ENCODE results near the gene KIAA1549.
A peak's percentile ranks its signal among the peaks of the same experiment; 100 is the strongest.

KIAA1549 gene

GRCh38 chr7:139016931-139017511 lies 35.8 kb upstream of the KIAA1549 start:
- H3K4me3 ChIP-seq (ENCODE audit: low read depth, low read length), result no peak overlapping the region
- peak; percentile 49 for DNase-seq (ENCODE audit: low read depth)
- in situ Hi-C loops (cut with HindIII; ENCODE audit: low sequenced_read_pairs), result no loop called here
- TF ChIP-seq CTCF (IDR thresholded peaks at IDR 0.05; ENCODE audit: low read depth, low read length, missing control alignments), result peak; percentile 78

GRCh38 chr7:139011373-139011772 lies 30.2 kb upstream of the KIAA1549 start:
- TF ChIP-seq CTCF (IDR thresholded peaks at IDR 0.05; ENCODE audit: low read depth, low read length, missing control alignments), result no peak
- no peak for DNase-seq (ENCODE audit: low read depth)
- in situ Hi-C loops (cut with HindIII; ENCODE audit: low sequenced_read_pairs), result no loop called here

DNA sequence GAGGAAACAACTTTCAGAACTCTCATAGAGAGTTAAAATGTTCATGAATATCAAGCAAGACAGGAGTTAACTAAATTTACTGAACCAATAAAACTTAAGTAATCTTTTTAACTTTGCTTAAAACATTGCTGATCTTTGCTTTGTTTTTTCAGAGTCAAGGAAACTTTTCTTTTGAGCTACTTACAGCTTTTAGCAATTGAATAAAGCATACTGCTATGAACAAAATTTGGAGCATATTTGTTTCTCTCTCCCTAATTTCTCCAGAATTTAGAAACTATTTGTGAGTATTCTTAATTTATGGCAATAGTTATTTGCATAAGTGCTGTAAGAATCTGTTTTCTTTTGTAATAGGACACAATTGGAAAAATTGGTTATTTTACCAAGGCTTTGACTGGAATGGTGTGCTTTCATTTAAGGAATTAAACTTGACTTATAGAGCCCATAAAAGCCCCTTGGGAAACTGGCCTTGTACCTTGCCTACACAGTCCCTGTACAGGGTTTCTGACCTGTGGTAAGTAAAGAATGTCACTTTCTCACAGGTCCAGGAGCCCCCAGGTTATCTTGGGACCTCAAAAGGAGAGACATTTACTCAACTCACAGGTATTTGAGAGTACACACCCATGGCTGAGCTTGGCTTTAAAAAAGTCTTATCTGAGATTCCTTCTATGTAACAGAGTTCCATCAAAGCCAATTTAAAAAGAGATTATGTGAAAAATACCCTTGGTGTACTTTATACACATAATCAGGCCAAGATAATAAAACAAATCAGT lies 23.3 kb upstream of the KIAA1549 start:
- no peak for TF ChIP-seq CTCF (IDR thresholded peaks at IDR 0.05; ENCODE audit: low read depth, low read length, missing control alignments)
- H3K4me3 ChIP-seq (ENCODE audit: low read depth, low read length), result no peak overlapping the region
- DNase-seq (ENCODE audit: low read depth), result no peak
- in situ Hi-C loops (cut with HindIII; ENCODE audit: low sequenced_read_pairs), result no loop called here

More at GRCh38 chr7:139011373-139011772, 30.2 kb upstream of the KIAA1549 start:
- H3K4me3 ChIP-seq (ENCODE audit: low read depth, low read length), result no peak overlapping the region

GRCh38 chr7:138999414-138999813 lies 18.2 kb upstream of the KIAA1549 start:
- H3K4me3 ChIP-seq (ENCODE audit: low read depth, low read length), result no peak overlapping the region
- TF ChIP-seq CTCF (IDR thresholded peaks at IDR 0.05; ENCODE audit: low read depth, low read length, missing control alignments), result no peak
- in situ Hi-C loops (cut with HindIII; ENCODE audit: low sequenced_read_pairs), result no loop called here
- DNase-seq (ENCODE audit: low read depth), result no peak

DNA sequence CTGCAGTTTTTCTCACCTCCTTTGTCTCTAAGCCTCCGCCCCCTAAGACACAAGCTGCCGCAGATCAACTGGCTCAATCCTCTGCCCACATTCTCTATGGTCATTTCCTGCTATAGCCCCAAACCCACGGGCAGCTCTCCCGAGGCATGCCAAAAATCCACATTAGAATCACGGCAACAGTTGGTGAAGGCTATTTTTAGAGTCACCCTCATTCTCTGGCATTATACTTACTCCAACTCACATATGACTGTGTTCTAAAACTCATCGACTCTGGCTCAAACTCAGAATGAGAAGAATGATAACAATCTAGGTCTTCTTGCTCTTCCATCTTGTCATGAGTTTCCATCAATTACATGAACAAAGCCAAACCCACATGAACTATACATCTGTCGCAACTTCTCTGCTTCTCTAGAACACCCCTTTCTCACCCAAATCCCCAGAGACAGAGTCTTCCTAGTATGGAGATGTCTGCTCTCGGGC lies 10.9 kb upstream of the KIAA1549 start:
- in situ Hi-C loops (cut with HindIII; ENCODE audit: low sequenced_read_pairs), result no loop called here
- no peak overlapping the region for H3K4me3 ChIP-seq (ENCODE audit: low read depth, low read length)
- no peak for DNase-seq (ENCODE audit: low read depth)
- TF ChIP-seq CTCF (IDR thresholded peaks at IDR 0.05; ENCODE audit: low read depth, low read length, missing control alignments), result no peak

DNA sequence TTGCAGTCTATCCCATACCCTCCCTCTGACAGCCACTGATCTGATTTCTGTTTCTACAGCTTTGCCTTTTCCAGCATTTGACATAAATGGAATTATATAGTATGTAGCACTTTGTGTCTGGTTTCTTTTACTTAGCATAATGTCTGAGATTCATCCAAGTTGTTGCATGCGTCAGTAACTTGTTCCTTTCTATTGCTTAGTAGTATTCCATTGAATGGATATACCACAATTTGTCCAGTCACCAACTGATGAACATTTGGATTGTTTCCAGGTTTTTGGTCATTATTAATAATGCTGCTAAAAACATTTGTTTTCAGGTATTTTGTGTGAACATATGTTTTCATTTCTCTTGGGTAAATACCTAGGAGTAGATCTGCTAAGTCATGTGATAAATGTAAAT lies 6.5 kb upstream of the KIAA1549 start:
- TF ChIP-seq CTCF (IDR thresholded peaks at IDR 0.05; ENCODE audit: low read depth, low read length, missing control alignments), result no peak
- no peak overlapping the region for H3K4me3 ChIP-seq (ENCODE audit: low read depth, low read length)
- no peak for DNase-seq (ENCODE audit: low read depth)
- in situ Hi-C loops (cut with HindIII; ENCODE audit: low sequenced_read_pairs), result no loop called here
